SKM-1 treated with dmso at 0.1 percent for 144 hours (cell line): ENCODE measurements around the gene AMOT.
"Not testable (repeated sequence)": the region's sequence is repeated elsewhere in the genome, so short reads cannot be mapped to it uniquely, and the experiment has no call there.

Experiments used
- DNase-seq: peaks from one replicate; lab custom pipeline; 2025; ENCODE audit not compliant: unreplicated experiment; lab: John Stamatoyannopoulos, UW

Gene AMOT

GRCh38 chrX:112840382-112841113, at the start of gene AMOT:
TSS of gene AMOT (minus strand) at chrX:112840831. CDS start at chrX:112823126, 17,705 bp downstream.
- peak; percentile 56 for DNase-seq

- DNase-seq = no peak
Measured at GRCh38 chrX:112889400-112889799, 48.8 kb upstream of the AMOT start.

GRCh38 chrX:112888916-112889315, 48.3 kb upstream of the AMOT start:
- no peak for DNase-seq

- no peak for DNase-seq
Measured at GRCh38 chrX:112877771-112878173, 37.1 kb upstream of the AMOT start.

- DNase-seq = no peak
Measured at GRCh38 chrX:112874614-112875013, 34.0 kb upstream of the AMOT start.

GRCh38 chrX:112874175-112874574, 33.5 kb upstream of the AMOT start:
- no peak for DNase-seq

GRCh38 chrX:112868586-112868985, 28.0 kb upstream of the AMOT start:
- no peak for DNase-seq

- no peak for DNase-seq
Measured at GRCh38 chrX:112867570-112867969, 26.9 kb upstream of the AMOT start.

- DNase-seq = no peak
Measured at GRCh38 chrX:112866175-112866574, 25.5 kb upstream of the AMOT start.

- DNase-seq = no peak
Measured at GRCh38 chrX:112865464-112866025, 24.9 kb upstream of the AMOT start.

GRCh38 chrX:112863850-112864249, 23.2 kb upstream of the AMOT start:
- DNase-seq = no peak

- DNase-seq = no peak
Measured at GRCh38 chrX:112857478-112857878, 16.8 kb upstream of the AMOT start.

- not testable (repeated sequence) for DNase-seq
Measured at GRCh38 chrX:112854901-112855300, 14.3 kb upstream of the AMOT start.

- no peak for DNase-seq
Measured at GRCh38 chrX:112852851-112853250, 12.2 kb upstream of the AMOT start.

- DNase-seq = no peak
Measured at GRCh38 chrX:112851806-112852205, 11.2 kb upstream of the AMOT start.

GRCh38 chrX:112851161-112851779, 10.6 kb upstream of the AMOT start:
- no peak for DNase-seq

- DNase-seq = no peak
Measured at GRCh38 chrX:112849016-112849415, 8.4 kb upstream of the AMOT start.

GRCh38 chrX:112846782-112847181, 6.2 kb upstream of the AMOT start:
- no peak for DNase-seq

GRCh38 chrX:112846187-112846586, 5.6 kb upstream of the AMOT start:
- no peak for DNase-seq

- DNase-seq = no peak
Measured at GRCh38 chrX:112844250-112844649, 3.6 kb upstream of the AMOT start.

GRCh38 chrX:112841820-112842157, 1.2 kb upstream of the AMOT start:
- no peak for DNase-seq

- peak; percentile 64 for DNase-seq
Measured at GRCh38 chrX:112841114-112841819, 636 bp upstream of the AMOT start.
